Lung microvascular endothelial cell (primary cell): Measurements from ENCODE around the gene PKN1. TPM values are rescaled to one million over a fixed set of nuclear protein-coding genes. Genes with fewer than 3 reads are reported as not detected.
"Not testable (repeated sequence)": the region's sequence is repeated elsewhere in the genome, so short reads cannot be mapped to it uniquely, and the experiment has no call there.

Experiments used
- DNase-seq, 2 donors: peaks; one replicate each; pipeline versions ENCODE4 v3.0.0 to v3.0.0-alpha.2; 2010; ENCODE audit warnings: low read depth in 2 of 2
- total RNA-seq: library from RNA; depleted of rRNA; stranded (reverse); fragments of >200 nt; gene quantifications from 2 replicates; pipeline ENCODE4 v1.2.1, GENCODE V29; 2014

The PKN1 gene
- total RNA-seq, 1 donor from 2014 or later: 250 TPM

DNA sequence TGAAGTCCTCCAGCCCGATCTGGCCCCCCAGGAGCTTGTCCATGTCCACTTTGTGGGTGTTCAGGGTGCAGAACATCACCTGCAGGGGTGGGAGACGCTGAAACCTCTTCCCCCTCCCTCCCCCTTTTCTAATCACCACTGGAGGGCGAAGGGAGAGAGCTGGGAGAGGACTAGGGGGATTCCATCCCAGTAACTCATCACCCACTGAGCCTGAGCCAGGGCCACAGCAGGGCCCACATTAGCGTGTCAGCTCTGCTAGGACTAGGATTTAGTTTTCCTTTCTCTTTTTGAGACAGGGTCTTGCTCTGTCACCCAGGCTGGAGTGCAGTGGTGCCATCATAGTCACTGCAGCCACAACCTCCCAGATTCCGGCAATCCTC is 47.6 kb downstream of the PKN1 start:
- DNase-seq: no peak

DNA sequence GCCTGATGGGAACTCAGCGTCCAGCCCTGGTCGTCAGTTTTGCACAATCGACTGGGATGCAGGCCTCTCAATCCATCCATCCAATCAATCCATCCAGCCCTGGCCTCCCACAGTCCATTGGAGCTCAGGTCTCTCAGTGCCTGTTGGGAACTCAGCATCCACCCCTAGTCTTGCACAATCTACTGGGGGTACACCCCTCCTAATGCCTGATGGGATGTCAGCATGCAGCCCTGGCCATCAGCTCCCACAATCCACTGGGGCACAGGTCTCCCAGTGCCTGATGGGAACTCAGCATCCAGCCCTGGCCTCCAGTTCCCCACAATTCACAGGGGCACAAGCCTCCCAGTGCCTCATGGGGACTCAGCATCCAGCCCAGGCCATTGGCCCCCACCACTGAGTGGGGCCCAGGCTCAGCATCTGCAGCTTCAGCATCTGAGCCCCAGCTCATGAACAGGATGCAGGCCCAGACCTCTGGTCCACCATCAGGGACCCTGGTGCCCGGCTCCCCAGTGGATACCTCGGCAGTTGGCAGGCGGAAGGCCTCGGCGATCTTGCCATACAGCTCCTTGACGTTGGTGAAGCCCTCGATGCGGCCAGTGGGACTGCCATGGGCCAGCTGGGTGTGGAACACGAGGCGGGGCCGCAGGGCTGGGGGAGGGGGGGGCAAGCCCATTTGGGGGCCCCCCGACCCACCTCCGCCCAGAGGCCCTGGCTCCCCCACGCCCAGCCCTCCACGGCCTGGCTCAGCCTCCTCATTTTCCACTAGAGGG is 49.3 kb downstream of the PKN1 start:
- DNase-seq: no peak

GRCh38 chr19:14487370-14488125 is 54.4 kb downstream of the PKN1 start:
- peak in 1 of 2 donors; percentile 33 for DNase-seq

DNA sequence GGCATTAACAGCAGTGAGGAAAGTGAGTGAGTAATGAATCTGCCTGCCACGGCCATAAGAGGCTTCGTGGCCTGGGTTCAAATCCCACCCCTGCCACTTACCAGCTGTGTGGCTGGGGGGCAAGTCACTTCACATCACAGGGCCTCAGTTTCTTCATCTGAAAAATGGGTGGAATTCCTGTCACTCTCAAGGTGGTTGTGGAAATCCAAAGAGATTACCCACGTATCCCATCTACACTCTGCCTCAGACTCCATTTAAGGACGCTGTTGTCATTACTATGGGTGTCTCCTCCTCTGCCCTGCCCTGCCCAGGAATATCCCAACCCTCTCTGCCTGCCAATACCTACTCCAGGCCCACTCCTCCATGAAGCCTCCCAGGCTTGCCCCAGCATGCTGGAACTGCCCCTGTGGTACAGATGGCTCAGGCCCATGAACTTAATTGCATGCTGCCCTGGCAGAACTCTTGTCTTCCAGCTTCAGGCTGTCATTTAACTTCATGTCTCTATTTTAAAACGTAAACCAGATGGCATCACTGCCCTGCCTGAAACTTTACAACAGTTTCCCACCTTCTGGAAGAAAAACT is 59.7 kb downstream of the PKN1 start:
- no peak for DNase-seq

DNA sequence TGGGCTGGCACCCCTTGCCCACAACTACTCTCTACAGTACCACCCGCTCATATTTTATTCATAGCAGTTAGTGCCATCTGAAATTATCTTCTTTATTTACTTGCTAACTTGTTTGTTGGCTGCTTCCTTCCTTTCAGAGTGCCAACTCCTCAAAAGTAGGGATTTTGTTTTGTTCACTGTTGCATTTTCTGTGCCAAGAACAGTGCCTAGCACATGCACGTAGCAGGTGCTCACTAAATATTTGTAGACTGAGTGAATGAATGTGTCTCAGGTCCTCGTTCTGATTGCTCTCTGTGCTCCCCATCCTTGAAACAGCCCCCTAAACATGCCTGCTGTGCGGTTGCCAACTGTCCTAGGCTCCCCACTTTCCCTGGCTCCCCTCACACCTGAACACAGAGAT is 61.3 kb downstream of the PKN1 start:
- DNase-seq: no peak

DNA sequence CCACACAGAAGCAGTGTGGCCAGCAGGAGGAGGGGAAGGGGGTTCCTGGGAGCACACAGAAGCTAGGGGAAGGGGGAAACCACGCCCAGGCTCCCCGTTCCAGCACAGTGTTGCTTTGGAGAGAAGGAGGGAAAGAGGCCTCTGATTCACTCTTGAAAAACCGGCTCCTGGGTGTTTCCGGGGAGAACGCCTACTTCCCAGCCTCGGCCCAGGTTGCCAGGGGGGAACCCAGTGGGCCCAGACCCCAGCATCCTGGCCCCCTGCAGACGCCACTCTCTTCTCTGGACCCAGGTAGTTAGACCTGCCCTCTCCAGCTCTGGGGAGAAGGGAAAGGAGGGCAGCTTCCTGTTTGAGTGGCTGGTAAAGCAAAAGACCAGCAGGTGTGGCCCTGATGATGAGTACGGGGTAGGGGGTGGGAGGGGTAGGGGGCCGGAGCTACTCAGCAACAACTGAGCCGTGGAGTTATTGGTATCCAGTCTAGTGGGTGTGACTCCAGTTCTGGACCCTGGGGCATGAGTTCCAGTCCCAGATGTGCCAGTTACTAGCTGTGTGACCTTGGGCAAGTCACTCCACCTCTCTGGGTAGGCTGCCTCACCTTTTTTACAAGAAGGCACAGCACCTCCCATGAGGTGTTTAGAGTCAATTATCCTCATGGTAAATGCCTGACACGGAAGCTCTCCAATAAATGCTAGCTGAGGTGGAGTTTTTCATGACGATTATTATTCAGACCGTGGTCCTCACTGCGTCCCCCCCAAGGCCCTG is 62.0 kb downstream of the PKN1 start:
- DNase-seq: no peak

DNA sequence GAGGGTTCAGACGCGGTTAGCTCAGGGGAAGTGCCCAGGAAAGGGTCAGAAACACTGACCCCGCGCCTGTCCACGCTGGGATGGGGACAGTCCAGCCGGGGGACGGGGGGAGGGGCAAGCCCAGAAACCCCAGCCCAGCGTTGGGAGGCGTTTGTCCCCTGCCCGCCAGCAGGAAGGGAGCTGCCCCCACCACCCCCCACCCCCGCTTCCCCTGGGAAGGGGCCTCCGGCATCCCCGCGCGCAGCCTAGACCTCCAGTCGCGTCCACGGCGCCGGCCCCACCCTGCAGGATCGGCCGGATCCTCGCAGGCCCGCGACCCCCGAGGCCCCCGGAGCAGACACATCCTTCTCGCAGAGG is 62.5 kb downstream of the PKN1 start:
- DNase-seq: no peak

GRCh38 chr19:14496029-14496833 is 63.1 kb downstream of the PKN1 start, which contains the start of gene GIPC1:
GIPC1 (minus strand) TSS chr19:14496127; CDS start chr19:14482976, 13,151 bp downstream.
- DNase-seq: peak; percentile 100

GRCh38 chr19:14496834-14497227 is 63.7 kb downstream of the PKN1 start:
- no peak for DNase-seq

DNA sequence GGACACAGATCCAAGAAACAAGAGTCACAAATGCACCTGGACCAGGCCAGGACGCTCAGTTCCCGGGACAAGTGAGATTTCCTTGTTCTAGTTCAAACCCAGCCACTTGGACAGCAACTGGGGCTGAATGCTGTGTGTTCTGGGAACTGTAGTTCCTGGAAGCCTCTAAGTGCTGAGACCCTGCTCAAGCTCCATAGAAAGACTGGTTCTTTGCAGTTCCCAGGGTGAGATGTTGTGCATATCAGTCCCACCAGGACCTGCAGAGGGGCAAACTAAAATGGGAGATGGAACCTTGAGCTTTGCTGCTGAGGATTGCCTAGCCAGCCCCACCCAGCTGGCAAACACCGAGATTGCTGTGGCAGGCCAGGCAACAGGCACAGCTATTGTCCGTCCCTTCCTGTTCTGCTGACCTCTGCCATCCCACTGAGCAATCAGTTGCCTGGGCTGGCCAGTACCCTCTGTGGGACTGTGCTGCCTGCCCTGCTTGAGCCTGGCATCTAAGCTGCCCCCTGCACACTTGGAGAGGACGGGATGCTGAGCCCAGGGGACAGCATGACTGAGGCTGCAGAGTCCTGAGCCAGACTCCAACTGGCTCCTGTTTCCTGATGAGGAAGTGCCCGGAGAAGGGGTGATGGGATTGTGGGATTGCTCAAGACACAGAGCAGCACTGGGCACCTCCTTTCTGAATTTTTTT is 64.3 kb downstream of the PKN1 start:
- DNase-seq: peak; percentile 43 to 66

GRCh38 chr19:14502334-14503092 is 69.4 kb downstream of the PKN1 start:
- no peak for DNase-seq

GRCh38 chr19:14503285-14503684 is 70.2 kb downstream of the PKN1 start:
- DNase-seq: no peak

GRCh38 chr19:14504575-14504974 is 71.5 kb downstream of the PKN1 start:
- DNase-seq: not testable (repeated sequence)

DNA sequence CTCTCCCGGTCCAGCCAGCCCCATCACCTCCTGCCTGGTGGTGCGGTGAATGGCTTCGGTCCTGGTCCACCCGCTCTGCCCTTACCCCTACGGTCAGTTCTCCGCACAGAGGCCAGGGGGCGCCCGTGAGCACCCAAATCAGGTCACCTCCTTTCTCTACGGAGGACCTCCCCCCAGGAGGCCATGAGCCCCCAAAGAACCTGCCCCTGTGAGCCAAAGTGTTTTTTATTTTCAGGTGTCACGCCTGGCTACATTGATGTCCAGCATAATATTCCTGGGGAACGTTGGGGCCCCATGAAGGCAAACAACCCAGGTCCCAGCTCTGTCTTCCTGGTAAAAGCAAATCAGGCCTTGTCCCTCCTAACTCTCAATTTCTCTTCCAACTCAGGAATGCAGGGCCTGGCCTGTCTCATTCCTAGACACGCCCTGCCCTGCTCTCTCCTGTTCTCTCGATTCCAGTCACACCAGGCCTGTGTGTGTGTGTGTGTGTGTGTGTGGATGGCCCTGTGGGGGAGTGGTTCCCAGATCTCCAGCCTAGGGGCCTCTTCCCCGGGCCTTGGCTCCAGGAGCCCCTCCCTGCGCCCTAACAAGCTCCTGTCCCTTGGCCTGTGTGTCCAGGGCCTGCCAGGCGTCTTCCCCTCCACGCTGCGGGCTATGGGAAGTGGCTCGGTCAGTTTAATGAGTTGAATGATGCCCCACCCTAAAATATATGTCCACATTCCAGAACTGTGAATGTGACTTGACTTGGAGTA is 72.6 kb downstream of the PKN1 start:
- peak; percentile 49 to 59 for DNase-seq

DNA sequence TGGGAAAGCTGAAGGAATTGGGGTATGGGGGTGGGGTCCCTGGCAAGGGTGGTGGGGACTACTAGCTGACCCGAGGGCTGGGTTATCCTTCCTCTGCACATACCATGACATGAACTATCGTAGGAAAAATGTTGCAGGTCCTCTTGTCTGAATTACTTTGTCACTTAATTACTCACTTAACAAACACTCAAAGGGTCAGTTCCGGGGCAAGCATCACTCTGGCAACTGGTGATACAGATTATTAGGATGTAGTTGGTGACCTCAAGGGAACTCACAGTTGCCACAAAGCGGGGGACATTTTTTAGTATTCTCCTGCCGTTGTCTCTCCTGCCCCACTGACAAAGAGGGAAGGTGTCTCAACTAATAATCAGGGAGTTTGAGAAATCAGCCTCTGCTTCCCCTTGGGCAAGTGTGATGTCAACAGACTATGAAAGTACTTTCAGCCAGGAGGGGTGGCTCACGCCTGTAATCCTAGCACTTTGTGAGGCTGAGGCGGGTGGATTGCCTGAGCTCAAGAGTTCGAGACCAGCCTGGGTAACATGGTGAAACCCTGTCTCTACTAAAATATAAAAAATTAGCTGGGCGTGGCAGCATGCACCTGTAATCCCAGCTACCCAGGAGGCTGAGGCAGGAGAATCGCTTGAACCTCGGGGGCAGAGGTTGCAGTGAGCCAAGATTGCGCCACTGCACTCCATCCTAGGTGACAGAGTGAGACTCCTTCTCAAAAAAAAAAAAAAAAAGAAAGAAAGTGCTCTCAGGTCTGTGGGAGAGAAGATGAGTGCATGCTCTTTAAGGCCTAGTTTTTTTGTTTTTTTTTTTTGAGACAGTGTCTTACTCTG is 74.8 kb downstream of the PKN1 start:
- DNase-seq: peak; percentile 49 to 76

- peak in 1 of 2 donors; percentile 54 for DNase-seq
Observed at GRCh38 chr19:14510311-14511228, 77.5 kb downstream of the PKN1 start.

GRCh38 chr19:14511229-14511593 is 78.1 kb downstream of the PKN1 start:
- DNase-seq: no peak
